Measurements from ENCODE around the gene ZMYND10. TPM values are rescaled to one million over a fixed set of nuclear protein-coding genes. Genes with fewer than 3 reads are reported as not detected.

Gene ZMYND10
- total RNA-seq, 1 experiment from 2014 or later = 0.29 TPM

DNA sequence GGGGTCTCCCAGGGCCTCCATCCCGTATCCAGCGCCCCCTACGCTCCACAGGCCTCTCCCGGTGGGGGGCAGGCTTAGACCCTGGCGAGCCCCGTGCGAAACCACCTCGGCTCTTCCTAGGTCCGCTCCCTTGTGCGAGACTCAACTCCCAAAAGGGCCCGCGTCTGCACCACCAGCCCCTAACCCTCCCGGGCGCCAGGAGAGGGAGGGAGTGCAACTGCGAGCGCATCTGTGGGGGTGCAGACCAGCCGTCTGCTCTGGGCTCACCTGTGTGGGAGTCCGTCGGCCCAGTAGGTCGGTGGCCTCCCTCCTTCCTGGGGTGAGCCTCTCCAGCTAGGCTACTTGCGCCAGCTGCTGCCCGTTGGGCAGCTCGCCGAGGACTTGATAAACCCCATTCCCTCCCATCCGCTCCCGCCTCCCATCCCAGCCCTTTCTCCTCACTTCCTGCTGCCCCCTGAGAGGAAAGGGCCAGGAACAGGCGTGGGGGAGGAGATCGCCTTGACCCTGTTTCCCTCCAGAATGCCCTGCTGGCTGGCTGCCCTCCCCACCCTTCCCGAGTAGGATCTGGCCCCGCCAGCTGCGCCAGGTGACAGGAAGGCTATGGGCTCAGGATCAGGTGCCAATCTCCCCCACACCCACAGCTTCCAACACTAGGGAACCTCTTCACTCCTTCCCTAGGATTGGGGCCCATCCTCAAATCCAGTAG, 23.0 kb downstream of the ZMYND10 start, which contains the start of gene HYAL2:
Gene HYAL2, minus strand, starts transcription at position 360 of the 706 bp plus-strand sequence. CDS start 2,256 bp downstream, outside the sequence.
- peak within 1 kb of the TSS; percentile 96 for H3K27ac Mint-ChIP-seq (ENCODE audit: unreplicated experiment)
- POLR2A ChIA-PET = interaction anchor here (1.4 kb wide), 1 partner anchor 23 kb away, joined by 12 read pairs; the partner anchor contains the start of genes HYAL3 and NAA80
- no peaks in the 10 kb centered on the region for H3K9me3 Mint-ChIP-seq (ENCODE audit: unreplicated experiment)
- intact Hi-C loops (cut with micrococcal nuclease; ENCODE audit: unreplicated experiment) = no loop called here
- Histone ChIP-seq H3K4me3 (ENCODE audit: low read depth, low read length) (peak within 1 kb of the TSS; percentile 58), H3K36me3 (ENCODE audit: control insufficient read depth, insufficient read depth, low read length) (peaks cover 4% of the 10 kb centered on the region), H3K9me3 (no peaks in the 10 kb centered on the region), H3K4me1 (peaks cover 22% of the 10 kb centered on the region), H3K27me3 (replicated peaks; ENCODE audit: control insufficient read depth, insufficient read depth, low read length) (no peaks in the 10 kb centered on the region)
- CTCF ChIA-PET = interaction anchor here (1.4 to 2.3 kb wide), 2 partner anchors 14 to 15 kb away, joined by 11 to 27 read pairs; no protein-coding TSS in a partner anchor
- peak within 1 kb of the TSS; percentile 81 for H3K4me3 Mint-ChIP-seq (ENCODE audit: unreplicated experiment)
- no peaks in the 10 kb centered on the region for H3K4me1 Mint-ChIP-seq (ENCODE audit: low read depth, unreplicated experiment)
- DNase-seq = no peak
- H3K36me3 Mint-ChIP-seq (ENCODE audit: insufficient read depth, unreplicated experiment) = peaks cover 40% of the 10 kb centered on the region
- no TSS peak for BruUV-seq (replicated peaks)
- no peaks in the 10 kb centered on the region for H3K27me3 Mint-ChIP-seq (ENCODE audit: insufficient read depth, unreplicated experiment)
- TF ChIP-seq, protein P1, sequence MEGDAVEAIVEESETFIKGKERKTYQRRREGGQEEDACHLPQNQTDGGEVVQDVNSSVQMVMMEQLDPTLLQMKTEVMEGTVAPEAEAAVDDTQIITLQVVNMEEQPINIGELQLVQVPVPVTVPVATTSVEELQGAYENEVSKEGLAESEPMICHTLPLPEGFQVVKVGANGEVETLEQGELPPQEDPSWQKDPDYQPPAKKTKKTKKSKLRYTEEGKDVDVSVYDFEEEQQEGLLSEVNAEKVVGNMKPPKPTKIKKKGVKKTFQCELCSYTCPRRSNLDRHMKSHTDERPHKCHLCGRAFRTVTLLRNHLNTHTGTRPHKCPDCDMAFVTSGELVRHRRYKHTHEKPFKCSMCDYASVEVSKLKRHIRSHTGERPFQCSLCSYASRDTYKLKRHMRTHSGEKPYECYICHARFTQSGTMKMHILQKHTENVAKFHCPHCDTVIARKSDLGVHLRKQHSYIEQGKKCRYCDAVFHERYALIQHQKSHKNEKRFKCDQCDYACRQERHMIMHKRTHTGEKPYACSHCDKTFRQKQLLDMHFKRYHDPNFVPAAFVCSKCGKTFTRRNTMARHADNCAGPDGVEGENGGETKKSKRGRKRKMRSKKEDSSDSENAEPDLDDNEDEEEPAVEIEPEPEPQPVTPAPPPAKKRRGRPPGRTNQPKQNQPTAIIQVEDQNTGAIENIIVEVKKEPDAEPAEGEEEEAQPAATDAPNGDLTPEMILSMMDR (IDR thresholded peaks at IDR 0.05; ENCODE audit: insufficient read depth in 1 of 2, low read depth in 1 of 2, low read length in 1 of 2, severe bottlenecking in 1 of 2, unreplicated experiment in 1 of 2) = no peak

DNA sequence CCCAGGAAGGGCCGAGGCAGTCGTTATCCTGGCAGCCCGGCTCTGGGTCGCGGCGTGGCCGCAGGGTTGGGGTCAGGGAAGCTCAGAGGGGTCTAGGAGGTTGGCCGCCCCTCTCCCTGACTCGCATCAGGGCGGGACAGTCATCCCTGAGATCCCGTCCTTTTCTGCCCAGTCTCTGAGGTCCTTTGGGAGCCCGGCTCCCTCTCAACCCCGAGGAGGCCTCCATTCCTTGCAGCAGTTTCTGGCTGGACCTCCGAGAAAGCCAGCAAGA, 23.5 kb downstream of the ZMYND10 start:
- Histone ChIP-seq H3K36me3 (ENCODE audit: control insufficient read depth, insufficient read depth, low read length) (peaks cover 4% of the 10 kb centered on the region), H3K27me3 (replicated peaks; ENCODE audit: control insufficient read depth, insufficient read depth, low read length) (no peaks in the 10 kb centered on the region), H3K9me3 (no peaks in the 10 kb centered on the region), H3K4me1 (peaks cover 27% of the 10 kb centered on the region), H3K4me3 (ENCODE audit: low read depth, low read length) (peak overlapping the region; percentile 58)
- no peaks in the 10 kb centered on the region for H3K9me3 Mint-ChIP-seq (ENCODE audit: unreplicated experiment)
- H3K4me1 Mint-ChIP-seq (ENCODE audit: low read depth, unreplicated experiment) = peaks cover under 1% of the 10 kb centered on the region
- peaks cover 40% of the 10 kb centered on the region for H3K36me3 Mint-ChIP-seq (ENCODE audit: insufficient read depth, unreplicated experiment)
- TF ChIP-seq, protein P1 (IDR thresholded peaks at IDR 0.05; ENCODE audit: insufficient read depth in 1 of 2, low read depth in 1 of 2, low read length in 1 of 2, severe bottlenecking in 1 of 2, unreplicated experiment in 1 of 2) = no peak
- peak overlapping the region; percentile 96 for H3K27ac Mint-ChIP-seq (ENCODE audit: unreplicated experiment)
- TSS peak; percentile 62 for BruUV-seq (replicated peaks)
- CTCF ChIA-PET = interaction anchor here (1.0 to 1.4 kb wide), 2 partner anchors 15 to 23 kb away, joined by 8 to 27 read pairs; partner anchors contain the start of genes HYAL3 and NAA80
- no peaks in the 10 kb centered on the region for H3K27me3 Mint-ChIP-seq (ENCODE audit: insufficient read depth, unreplicated experiment)
- POLR2A ChIA-PET = interaction anchor here (0.6 to 1.4 kb wide), 2 partner anchors 23 to 536 kb away, joined by 4 to 12 read pairs; partner anchors contain the start of genes HYAL3 and NAA80
- DNase-seq = no peak
- intact Hi-C loops (cut with micrococcal nuclease; ENCODE audit: unreplicated experiment) = no loop called here
- H3K4me3 Mint-ChIP-seq (ENCODE audit: unreplicated experiment) = peak overlapping the region; percentile 81

DNA sequence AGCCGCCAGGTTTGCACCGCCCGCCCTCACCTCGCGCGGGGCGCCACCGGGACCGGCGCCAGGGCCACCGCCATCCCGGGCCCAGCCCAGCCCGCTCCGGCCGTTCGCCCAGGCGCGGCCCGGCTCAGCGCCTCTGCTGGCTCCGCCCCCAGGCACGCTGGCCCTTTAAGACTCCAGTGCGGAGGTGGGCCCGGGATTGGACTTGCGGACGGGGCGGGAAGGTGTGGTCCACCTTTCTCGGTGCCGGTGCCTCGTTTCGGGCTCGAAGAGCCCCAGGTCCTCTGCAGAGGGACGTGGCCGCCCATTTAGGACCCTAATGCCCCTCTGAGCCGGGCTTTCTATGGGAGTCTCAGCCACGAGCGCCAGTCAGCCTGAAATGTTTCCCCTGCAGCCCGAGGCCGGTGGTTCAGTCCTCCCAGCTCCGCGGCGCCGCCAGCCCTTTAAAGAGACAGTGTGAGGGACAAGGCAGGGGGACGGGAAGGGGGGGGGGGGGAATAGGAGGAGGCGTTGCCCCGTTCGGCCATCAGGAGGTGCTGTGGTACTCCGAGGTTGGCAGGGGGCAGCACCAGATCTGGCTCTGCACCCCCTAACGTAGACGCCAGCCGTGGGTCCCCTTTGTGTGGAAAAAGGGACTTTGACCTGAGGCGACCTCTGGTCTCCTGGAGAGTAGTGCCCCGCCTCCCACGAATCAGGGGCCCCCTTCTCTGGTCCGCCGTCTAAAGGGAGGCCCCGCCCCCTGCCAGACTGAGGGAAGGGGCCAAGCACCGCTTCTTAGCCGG, 24.0 kb downstream of the ZMYND10 start:
- H3K4me3 Mint-ChIP-seq (ENCODE audit: unreplicated experiment) = peak overlapping the region; percentile 81
- H3K9me3 Mint-ChIP-seq (ENCODE audit: unreplicated experiment) = no peaks in the 10 kb centered on the region
- Histone ChIP-seq H3K4me1 (peaks cover 33% of the 10 kb centered on the region), H3K27me3 (replicated peaks; ENCODE audit: control insufficient read depth, insufficient read depth, low read length) (no peaks in the 10 kb centered on the region), H3K9me3 (no peaks in the 10 kb centered on the region), H3K4me3 (ENCODE audit: low read depth, low read length) (peak overlapping the region; percentile 58), H3K36me3 (ENCODE audit: control insufficient read depth, insufficient read depth, low read length) (peaks cover 4% of the 10 kb centered on the region)
- TF ChIP-seq, protein P1 (IDR thresholded peaks at IDR 0.05; ENCODE audit: insufficient read depth in 1 of 2, low read depth in 1 of 2, low read length in 1 of 2, severe bottlenecking in 1 of 2, unreplicated experiment in 1 of 2) = peak; percentile 67 to 68
- intact Hi-C loops (cut with micrococcal nuclease; ENCODE audit: unreplicated experiment) = loop anchor here (1.0 kb wide), 1 partner anchor 22 kb away; the partner anchor contains the start of genes HYAL3 and NAA80
- peaks cover 37% of the 10 kb centered on the region for H3K36me3 Mint-ChIP-seq (ENCODE audit: insufficient read depth, unreplicated experiment)
- ChIA-PET CTCF (interaction anchor here (0.5 to 1.4 kb wide), 12 partner anchors 10 to 1720 kb away, joined by 3 to 27 read pairs (median 5); partner anchors contain the start of genes CYB561D2, GNAI2, HYAL3 and NAA80), POLR2A (interaction anchor here (0.6 to 1.4 kb wide), 4 partner anchors 16 to 536 kb away, joined by 4 to 12 read pairs (median 8); partner anchors contain the start of genes HYAL3 and NAA80)
- DNase-seq = peak; percentile 92 to 94
- BruUV-seq (replicated peaks) = no TSS peak
- peak overlapping the region; percentile 96 for H3K27ac Mint-ChIP-seq (ENCODE audit: unreplicated experiment)
- no peaks in the 10 kb centered on the region for H3K27me3 Mint-ChIP-seq (ENCODE audit: insufficient read depth, unreplicated experiment)
- H3K4me1 Mint-ChIP-seq (ENCODE audit: low read depth, unreplicated experiment) = peaks cover 6% of the 10 kb centered on the region
